Measurements from ENCODE around the gene RGS10. TPM values are rescaled to one million over a fixed set of nuclear protein-coding genes. Genes with fewer than 3 reads are reported as not detected.

RGS10 gene
- total RNA-seq, 2 donors from 2014 or later = 8.9 to 28.9 TPM

DNA sequence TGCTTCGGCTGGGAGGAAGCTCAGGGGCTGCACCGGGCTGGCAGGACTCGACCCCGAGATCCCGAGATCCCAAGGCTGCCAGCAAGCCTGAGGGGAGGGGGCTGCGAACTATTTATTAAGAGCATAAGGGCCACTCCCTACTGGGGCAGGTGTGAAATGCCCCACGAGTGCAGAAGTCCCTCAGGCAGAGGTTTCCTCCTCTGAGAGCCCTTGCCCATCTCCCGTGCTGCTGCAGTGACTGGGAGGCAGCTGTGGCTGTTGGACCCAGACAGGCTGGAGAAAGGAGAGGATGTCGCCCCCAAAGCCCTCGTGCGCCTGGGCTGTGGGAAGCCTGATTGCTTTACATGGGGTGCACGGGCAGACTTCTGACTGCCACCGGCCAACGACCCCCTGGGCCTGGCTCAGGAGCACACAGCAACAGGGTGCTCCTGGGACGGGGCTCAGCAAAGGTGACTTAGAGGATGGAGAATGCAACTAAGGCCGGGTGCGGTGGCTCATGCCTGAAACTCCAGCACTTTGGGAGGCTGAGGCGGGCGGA, 39.8 kb downstream of the RGS10 start:
- DNase-seq (no peak), ATAC-seq (no peak)
- intact Hi-C loops (cut with DNase I, micrococcal nuclease) = no loop called here

DNA sequence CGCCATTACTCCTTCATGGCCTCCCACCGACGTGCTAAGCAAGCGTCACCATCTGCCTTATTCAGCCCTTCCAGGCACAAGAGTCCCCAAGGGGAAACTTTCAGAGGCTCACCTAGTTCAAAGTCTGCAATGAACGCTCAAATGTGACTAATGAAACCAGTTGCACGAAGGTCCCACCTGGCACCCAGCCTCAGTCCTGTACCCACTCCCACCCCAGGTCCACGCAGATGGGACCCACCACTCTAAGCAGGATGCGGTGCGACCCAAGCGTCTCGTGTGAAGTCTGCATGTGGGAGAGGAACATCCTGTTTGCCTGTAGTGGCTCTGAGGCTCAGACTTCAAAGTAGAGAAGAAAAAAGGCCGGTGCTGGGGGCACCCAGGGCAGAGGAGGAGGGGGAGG, 40.3 kb downstream of the RGS10 start:
- intact Hi-C loops (cut with DNase I, micrococcal nuclease) = no loop called here

DNA sequence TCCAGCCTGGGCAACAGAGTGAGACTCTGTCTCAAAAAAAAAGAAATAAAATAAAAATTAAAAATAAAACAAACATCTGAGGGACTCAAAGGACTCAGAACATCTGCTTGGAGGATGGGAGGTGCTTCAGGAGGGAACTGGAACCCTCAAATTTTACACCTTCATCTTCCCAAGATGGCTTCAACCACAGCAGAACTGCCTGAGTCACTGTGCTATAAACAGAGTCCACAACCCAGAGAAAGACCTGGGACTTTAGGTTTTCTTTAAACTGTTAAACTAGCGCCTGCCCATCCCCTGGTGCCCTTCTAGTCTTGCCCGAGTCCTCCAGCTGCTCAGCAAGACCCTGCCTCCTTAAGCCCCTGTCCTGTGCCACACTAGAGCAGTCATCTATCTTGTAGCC, 40.8 kb downstream of the RGS10 start:
- no peak for ATAC-seq
- intact Hi-C loops (cut with DNase I, micrococcal nuclease) = no loop called here

More for the DNA sequence above, 40.3 kb downstream of the RGS10 start:
- ATAC-seq (peak; percentile 34), DNase-seq (no peak)

DNA sequence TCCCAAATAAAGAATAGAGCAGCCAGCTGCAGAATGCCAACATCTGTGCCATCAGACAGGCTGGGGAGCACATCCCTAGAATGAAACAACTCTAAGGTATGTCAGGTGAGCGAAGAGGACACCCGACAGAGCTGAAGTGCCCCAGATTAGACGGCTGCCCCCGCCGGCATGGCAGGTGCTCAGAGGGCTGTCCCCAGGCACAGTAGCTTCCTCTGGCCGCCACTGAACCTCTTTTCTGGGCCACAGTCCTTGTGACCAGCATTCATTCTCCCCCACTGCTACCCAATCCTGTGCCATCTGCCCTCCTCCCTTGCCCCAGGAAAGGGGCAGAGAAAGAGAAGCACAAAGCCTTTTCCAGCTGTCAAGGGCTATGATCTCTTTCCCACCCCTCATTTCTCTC, 41.7 kb downstream of the RGS10 start:
- DNase-seq (no peak), ATAC-seq (no peak)
- intact Hi-C loops (cut with DNase I, micrococcal nuclease) = no loop called here

More for the DNA sequence above, 40.8 kb downstream of the RGS10 start:
- DNase-seq = no peak

DNA sequence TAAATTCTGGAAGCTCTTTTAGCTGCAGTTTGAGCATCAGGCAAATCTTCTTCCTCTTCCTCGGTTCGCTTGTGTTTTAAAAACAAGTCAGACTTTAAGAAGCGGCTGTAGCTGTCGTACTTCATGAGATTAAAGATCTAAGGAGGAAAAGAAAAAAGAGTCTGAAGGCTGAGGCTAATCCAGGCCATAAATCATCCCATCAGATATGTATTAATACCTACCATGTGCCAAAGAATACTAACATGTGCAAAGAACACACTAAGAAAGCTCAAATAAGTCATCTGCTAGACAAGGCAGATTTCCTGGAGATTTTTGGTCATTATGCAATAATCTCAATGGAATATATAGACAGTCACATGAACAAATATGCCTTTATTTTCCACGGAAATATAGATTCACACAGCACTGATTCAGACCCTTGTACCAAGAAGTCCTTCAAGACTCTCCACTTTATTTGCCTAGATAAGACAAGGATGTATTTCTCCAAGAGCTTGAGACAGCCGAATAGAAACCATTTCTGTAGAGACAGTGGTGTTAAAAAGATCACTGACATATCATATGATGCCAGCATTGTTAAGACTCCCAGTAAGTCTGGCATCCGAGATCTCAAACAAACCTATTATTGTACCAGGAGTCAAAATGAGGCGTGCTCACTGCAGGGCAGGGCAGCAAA, 42.3 kb downstream of the RGS10 start:
- intact Hi-C loops (cut with DNase I, micrococcal nuclease) = no loop called here
- ATAC-seq = no peak
- no peak for DNase-seq

DNA sequence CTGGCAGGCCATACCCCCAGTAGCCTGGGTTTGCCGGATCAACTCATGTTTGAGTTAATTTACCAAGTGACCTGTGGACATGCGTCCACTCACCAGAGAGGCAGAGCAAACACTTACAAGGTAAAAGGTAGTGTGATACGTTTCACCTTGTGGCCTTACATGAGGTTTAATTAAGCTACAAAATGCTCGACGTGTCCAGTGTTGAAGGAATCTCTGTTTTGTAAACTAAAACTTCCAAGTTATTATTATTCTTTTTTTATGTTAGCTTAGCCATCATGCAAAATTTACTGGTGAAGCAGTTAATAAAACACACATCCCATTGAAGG, 42.9 kb downstream of the RGS10 start:
- DNase-seq (no peak), ATAC-seq (no peak)
- intact Hi-C loops (cut with DNase I, micrococcal nuclease) = no loop called here

DNA sequence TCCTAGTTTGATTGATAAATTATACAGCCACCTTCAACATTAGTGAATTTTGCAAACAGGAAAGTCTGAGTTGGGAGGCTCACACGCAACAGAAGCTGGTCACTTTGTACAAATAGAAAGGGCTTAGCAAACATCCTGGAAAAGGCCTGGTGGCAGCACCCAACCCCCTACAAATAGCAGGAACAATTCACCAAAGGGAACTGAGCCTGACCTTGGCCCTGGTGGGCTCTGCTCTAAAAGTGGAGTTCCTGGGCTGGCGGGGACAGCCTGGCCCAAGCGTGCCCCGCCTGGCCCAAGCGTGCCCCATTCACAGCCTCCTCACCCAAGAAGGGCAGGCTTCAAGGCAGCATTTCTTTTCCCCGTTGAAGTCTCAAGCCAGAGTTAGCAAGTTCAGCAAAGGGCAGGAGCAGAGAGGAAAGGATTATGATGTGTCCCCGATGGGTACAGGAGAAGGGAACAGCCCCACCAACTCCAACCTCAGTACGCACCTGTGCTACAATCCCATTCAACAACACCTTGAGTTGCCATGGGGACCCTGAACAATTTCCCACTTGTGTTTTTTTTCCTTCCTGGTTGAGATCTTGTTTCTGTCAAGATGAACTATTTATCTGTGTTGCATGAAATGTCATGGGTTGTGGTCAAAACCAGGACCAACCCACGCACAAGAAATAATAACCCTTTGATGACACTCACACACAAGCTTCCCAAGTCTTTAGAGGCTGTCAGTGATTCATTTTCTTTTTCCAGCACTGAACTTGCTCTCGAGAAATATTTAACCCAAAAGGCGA, 43.4 kb downstream of the RGS10 start:
- no peak for DNase-seq
- no peak for ATAC-seq
- intact Hi-C loops (cut with DNase I, micrococcal nuclease) = no loop called here

DNA sequence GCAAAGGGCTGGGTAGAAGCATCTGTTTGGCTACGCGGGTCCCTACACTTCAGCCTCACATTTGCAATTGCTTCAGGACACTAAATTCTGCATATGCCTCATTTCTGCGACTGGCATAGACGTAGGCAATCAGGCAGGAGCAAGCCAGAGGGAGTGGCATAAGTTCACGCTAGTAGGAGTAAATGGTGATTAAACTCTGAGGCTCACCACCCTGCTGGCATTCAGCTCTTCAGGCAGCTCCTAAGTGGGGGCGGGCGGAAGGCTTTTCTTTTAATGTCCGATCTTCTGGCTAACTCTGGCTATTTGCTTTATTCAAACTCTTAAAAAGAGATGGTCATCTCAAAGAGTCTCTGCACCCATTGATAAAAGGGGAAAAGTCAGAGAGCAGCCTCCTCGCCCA, 45.3 kb downstream of the RGS10 start:
- intact Hi-C loops (cut with DNase I, micrococcal nuclease) = no loop called here
- DNase-seq (no peak), ATAC-seq (no peak)

DNA sequence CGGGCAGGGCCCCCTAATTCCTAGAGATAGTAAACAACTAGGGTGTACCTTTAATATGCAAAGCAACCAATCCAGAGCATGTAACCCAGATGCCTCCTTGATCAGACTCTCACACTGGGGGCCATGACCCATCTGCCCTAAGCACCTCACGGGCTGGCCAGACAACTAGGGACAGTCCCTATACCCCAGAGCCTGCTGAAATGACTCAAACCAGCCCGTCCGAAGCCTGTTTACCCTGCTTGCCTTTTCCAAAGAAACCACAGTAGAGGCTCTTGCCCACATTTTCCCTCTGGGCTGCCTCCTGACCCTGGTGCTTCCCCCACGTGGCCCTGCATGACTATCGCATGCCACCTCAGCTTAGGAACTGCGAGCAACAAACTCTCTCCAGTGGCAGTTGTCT, 46.2 kb downstream of the RGS10 start:
- intact Hi-C loops (cut with DNase I, micrococcal nuclease) = no loop called here
- DNase-seq (no peak), ATAC-seq (no peak)

DNA sequence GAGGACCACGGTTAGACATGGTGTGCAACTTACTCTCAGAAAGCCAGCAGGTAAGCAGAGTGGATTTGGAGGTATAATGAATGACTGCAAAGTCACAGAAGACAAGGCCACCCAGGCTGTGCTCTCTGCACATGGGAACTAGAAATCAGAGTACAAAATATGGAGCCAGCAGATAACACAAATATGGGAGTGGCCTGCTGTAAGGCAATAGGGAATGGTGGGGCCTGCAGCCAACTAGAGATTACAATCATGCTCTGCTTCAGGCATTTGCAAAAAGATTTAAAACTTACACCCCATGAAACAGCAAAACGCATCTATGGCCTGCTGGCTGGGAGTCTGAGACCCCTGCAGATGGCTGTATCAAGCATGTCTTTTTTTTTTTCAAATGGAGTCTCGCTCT, 47.0 kb downstream of the RGS10 start:
- DNase-seq = no peak
- no peak for ATAC-seq
- intact Hi-C loops (cut with DNase I, micrococcal nuclease) = no loop called here

DNA sequence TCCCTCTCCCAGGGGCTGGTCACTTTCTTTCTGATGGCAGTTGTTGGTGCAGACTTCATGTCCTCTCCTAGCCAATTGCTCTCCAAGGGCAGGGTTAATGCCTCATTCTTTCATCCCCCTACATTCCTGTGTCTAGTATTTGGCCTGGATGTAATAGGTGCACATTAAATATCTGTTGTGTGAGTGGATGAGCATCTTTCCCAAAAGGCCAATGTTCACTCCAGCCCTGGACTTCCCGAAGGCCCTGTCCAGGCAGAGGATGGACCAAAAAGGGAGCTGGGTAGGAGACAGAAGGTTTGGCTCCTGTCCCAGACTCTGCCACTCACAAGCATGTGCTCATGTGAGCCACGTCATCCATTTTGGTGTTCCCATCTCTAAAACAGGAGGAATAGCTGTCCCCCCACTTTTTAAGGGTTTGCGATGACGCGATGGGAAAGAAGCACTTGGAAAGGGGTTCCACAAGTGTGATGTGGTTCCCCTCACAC, 47.5 kb downstream of the RGS10 start:
- intact Hi-C loops (cut with DNase I, micrococcal nuclease) = no loop called here
- no peak for ATAC-seq
- DNase-seq = no peak

DNA sequence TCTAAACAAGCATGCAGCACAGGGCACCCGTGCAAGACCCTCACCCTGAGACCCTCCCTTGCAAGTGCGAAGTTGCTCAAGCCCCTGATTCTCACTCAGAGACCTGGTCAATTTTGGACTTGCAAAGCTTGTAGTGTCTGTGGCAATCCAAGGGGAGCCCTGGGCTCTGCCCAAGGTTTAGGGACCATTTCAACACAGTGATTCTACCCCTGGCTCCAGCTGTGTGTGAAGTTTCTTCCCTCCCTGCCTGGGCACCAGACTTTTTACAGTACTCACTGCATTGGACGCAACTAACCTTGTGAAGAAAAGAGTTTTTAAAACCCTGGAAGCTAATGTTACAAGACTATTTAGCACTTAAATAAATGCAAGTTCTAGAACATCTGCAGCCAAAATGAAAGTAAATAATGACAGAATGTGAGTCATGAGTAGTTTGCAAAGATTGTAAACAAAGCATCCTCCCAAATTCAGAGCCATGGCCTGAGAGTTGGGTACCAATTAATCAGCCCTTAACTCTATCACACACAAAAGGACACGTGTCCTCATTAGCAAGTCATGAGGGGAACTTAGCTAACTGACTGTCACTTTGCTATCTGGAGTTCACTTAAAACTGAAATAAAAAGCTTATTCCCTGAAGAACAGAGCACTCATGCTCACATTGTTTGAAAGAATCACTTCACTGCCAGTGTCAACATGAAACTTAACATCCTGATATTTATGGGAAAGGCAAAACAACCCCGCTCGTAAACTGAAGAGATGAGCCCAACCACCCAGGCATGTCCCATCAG, 48.1 kb downstream of the RGS10 start:
- no peak for ATAC-seq
- intact Hi-C loops (cut with DNase I, micrococcal nuclease) = no loop called here
- no peak for DNase-seq

DNA sequence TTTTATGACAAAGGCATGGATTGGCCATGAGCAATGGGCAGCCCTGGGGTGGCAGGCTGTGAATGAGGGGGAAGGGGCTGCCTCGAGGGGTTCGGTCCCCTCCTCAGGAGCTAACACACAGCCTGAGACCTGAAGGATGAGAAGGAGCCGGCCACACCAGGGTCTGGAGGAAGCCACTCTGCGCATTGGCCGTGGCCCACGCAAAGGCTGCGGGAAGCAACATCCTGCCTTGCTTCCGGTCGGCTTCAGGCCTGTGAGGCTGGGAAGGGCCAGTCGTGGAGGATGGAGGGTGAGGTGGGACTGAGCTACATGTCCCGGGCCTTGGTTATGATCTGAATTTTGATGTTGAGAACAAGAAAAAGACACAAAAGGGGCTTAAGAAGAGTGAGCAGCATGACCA, 49.4 kb downstream of the RGS10 start:
- no peak for ATAC-seq
- intact Hi-C loops (cut with DNase I, micrococcal nuclease) = no loop called here
- DNase-seq = no peak

DNA sequence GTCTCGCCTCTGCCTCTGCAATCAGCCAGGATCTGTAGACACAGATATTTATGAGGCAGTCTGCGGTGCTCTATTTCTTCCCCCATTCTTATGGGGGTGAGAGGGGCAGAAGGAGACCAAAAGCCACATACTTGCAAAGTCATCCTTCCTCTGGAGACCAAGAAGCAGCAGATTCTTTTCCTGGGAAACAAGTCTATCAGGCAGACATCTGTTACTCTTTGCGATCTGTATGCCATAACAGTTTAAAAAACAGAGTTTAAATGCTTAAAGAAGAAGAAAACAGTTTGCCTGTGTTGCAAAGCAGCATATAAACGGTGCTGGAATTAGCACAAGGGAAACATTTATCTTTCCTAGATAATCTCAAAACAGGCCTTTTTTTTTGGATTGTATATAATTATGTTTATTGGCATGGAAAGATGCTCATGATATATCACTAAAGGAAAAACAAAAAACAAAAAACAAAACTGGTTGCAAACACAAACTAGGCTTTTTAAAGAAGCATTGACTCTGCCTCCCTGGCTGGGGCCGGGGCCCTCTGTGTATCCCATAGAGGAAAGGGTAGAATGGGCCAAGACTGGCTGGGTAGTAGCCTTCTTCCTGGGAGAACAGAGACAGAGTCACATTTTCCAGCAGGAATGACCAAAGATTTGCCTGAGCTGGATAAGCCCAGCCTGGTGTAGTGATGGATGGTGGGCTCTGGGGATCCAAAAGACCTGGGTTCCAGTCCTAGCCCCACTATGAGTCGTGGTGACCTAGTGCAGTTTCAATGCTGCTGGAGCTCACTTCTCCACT, 50.4 kb downstream of the RGS10 start:
- intact Hi-C loops (cut with DNase I, micrococcal nuclease) = no loop called here
- DNase-seq (no peak), ATAC-seq (no peak)

DNA sequence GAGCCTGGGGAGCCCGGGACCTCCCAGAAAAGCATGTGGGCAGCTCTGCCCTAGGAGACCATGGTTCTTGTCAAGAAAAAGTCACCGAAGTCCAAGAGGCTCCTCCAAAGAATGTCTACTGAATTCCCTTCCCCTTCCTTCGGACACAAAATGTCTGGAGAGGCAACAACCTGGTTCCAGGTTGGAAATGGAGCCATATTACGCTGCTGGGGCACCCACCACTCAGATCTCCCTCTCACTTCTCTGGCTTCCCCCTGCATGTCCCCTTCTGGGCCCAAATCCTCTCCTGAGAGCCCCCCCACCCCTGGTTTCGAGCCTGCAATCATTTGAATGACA, 52.6 kb downstream of the RGS10 start:
- no peak for DNase-seq
- ATAC-seq = no peak
- intact Hi-C loops (cut with DNase I, micrococcal nuclease) = no loop called here

DNA sequence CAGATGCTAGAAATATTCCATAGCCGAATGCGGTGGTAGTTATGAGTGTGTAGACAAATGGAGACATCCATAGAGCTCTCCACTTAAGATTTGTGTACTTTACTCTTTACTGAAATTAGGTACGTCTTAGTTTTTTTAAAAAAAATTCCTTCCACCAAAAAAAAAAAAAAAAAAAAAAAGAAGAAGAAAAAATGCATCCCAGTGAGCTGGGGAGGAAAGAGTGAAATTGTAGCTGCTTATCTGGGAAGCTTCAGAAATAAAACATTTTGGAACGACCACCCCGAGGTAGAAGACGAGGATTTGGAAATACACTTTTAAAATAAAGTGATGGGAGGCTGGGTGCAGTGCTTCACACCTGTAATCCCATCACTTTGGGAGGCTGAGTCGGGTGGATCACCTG, 53.8 kb downstream of the RGS10 start:
- DNase-seq (no peak), ATAC-seq (no peak)
- intact Hi-C loops (cut with DNase I, micrococcal nuclease) = no loop called here

DNA sequence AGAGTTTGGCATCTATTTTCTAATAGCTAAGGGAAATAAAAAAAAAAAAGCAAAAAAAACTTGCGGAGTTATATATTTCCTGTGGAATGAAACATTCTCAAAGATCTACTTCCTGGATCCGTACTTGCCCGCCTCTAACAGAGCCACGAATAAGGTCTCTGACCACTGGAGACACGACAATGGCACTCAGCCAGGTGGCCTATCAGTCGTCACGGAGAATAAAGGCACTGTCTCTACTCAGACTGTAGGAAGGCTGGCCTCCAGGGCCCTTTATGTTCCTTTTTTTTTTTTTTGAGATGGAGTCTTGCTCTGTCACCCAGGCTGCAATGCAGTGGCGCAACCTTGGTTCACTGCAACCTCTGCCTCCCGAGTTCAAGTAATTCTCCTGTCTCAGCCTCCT, 58.7 kb downstream of the RGS10 start:
- DNase-seq = no peak
- ATAC-seq = no peak
- intact Hi-C loops (cut with DNase I, micrococcal nuclease) = no loop called here

DNA sequence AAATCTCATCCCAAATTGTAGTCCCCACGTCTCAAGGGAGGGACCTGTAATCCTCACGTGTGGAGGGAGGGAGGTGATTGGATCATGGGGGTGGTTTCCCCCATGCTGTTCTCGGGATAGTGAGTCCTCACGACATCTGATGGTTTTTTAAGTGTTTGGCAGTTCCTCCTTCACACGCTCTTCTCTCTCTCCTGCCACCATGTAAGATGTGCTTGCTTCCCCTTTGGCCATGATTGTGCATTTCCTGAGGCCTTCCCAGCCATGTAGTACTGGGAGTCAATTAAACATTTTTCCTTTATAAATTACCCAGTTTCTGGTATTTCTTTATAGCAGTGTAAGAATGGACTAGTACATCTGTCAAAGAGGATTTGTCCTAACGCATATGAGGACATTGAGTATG, 59.5 kb downstream of the RGS10 start:
- intact Hi-C loops (cut with DNase I, micrococcal nuclease) = no loop called here
- DNase-seq = no peak
- no peak for ATAC-seq

DNA sequence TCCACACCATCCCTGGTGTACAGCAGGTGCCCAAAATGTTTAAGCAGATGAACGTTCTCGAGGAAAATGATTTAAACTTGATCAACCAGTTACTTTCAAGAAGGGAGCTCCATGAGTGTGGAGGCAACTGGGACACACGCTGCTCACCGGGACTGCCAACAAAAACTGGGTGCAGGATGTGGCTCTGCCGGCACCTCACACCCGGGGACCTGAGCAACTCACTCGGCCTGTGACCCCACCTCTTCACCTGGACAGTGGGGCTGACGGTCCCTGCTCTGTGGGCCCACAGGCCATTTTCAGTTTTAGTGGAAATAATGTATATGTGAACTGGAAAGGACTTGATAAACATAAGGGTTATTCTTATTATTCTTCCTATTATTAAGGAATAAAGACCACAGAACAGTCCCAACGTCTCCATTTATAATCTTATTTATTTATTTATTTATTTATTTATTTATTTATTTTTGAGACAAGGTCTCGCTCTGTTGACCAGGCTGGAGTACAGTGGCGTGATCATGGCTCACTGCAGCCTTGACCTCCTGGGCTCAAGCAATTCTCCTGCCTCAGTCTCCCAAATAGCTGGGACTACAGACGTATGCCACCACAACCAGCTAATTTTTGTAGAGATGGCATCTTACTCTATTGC, 60.6 kb downstream of the RGS10 start:
- ATAC-seq (no peak), DNase-seq (no peak)
- intact Hi-C loops (cut with DNase I, micrococcal nuclease) = no loop called here
